Activated gamma-delta T cell treated with anti-CD3 and anti-CD28 coated beads, Interleukin-2, amount 50 U/mL, for 16 hours (primary cell): ENCODE results near the gene CNDP2.

Experiments used
- DNase-seq: peaks from one replicate; pipeline ENCODE4 v3.0.0-alpha.2; 2020; ENCODE audit warnings: low read depth

CNDP2 gene

GRCh38 chr18:74473976-74474640, 22.1 kb upstream of the CNDP2 start:
- no peak for DNase-seq

GRCh38 chr18:74476140-74476539, 20.0 kb upstream of the CNDP2 start:
- DNase-seq, result no peak

GRCh38 chr18:74477771-74478170, 18.4 kb upstream of the CNDP2 start:
- DNase-seq, result no peak

GRCh38 chr18:74478316-74478715, 17.8 kb upstream of the CNDP2 start:
- DNase-seq, result no peak

GRCh38 chr18:74478880-74479279, 17.3 kb upstream of the CNDP2 start:
- DNase-seq, result no peak

- DNase-seq, result no peak
Measured at GRCh38 chr18:74479486-74480148, 16.5 kb upstream of the CNDP2 start.

GRCh38 chr18:74480149-74480651, 16.0 kb upstream of the CNDP2 start:
- no peak for DNase-seq

GRCh38 chr18:74482697-74483096, 13.5 kb upstream of the CNDP2 start:
- DNase-seq, result no peak

GRCh38 chr18:74486119-74486849, 9.9 kb upstream of the CNDP2 start:
- DNase-seq, result no peak

- no peak for DNase-seq
Measured at GRCh38 chr18:74488354-74488753, 7.8 kb upstream of the CNDP2 start.

GRCh38 chr18:74488864-74489263, 7.3 kb upstream of the CNDP2 start:
- DNase-seq, result no peak

GRCh38 chr18:74489676-74490075, 6.5 kb upstream of the CNDP2 start:
- DNase-seq, result no peak

GRCh38 chr18:74492259-74492658, 3.9 kb upstream of the CNDP2 start:
- no peak for DNase-seq

- peak; percentile 16 for DNase-seq
Measured at GRCh38 chr18:74493689-74494088, 2.5 kb upstream of the CNDP2 start.

GRCh38 chr18:74494514-74494913, 1.6 kb upstream of the CNDP2 start:
- DNase-seq, result no peak

GRCh38 chr18:74496508-74497323, 553 bp downstream of the CNDP2 start:
- DNase-seq, result peak; percentile 13

- no peak for DNase-seq
Measured at GRCh38 chr18:74497324-74497676, 1.1 kb downstream of the CNDP2 start.

GRCh38 chr18:74497778-74498177, 1.6 kb downstream of the CNDP2 start:
- no peak for DNase-seq

- peak; percentile 64 for DNase-seq
Measured at GRCh38 chr18:74498712-74499627, 2.8 kb downstream of the CNDP2 start.

- DNase-seq, result peak; percentile 14
Measured at GRCh38 chr18:74499633-74500032, 3.5 kb downstream of the CNDP2 start.

GRCh38 chr18:74500372-74500771, 4.2 kb downstream of the CNDP2 start:
- no peak for DNase-seq
